ENCODE measurements around the gene HOXA2. TPM values are rescaled to one million over a fixed set of nuclear protein-coding genes. Genes with fewer than 3 reads are reported as not detected.

The HOXA2 gene
- total RNA-seq, 1 experiment from 2014 or later = not detected

GRCh38 chr7:27083646-27084045 is 18.8 kb downstream of the HOXA2 start:
- H3K9me3 ChIP-seq (ENCODE audit: low read depth, low read length, poor library complexity, severe bottlenecking) = no peaks in the 10 kb centered on the region
- H3K4me3 ChIP-seq (ENCODE audit: low read depth, low read length, poor library complexity, severe bottlenecking) = no peak overlapping the region
- CTCF ChIA-PET = no interaction called here
- H3K36me3 ChIP-seq (ENCODE audit: insufficient read depth, low read length, poor library complexity, severe bottlenecking) = no peaks in the 10 kb centered on the region
- H3K4me1 ChIP-seq (ENCODE audit: insufficient read depth, low read length, poor library complexity, severe bottlenecking) = no peaks in the 10 kb centered on the region
- intact Hi-C loops (cut with micrococcal nuclease; ENCODE audit: unreplicated experiment) = no loop called here
- TF ChIP-seq EZH2 (IDR thresholded peaks at IDR 0.05; ENCODE audit: borderline replicate concordance, low read depth, low read length, poor library complexity, severe bottlenecking) (no peak), CTCF (conservative IDR thresholded peaks at IDR 0.05; ENCODE audit: low read depth, low read length) (no peak)
- H3K27ac ChIP-seq (ENCODE audit: low read depth, low read length, poor library complexity, severe bottlenecking) = no peak overlapping the region
- BruUV-seq (replicated peaks) = no TSS peak
- POLR2A ChIA-PET (ENCODE audit: low non-redundant PET) = no interaction called here
- DNase-seq (ENCODE audit: low spot score) = no peak
- H3K27me3 ChIP-seq (replicated peaks; ENCODE audit: insufficient read depth, low read depth, low read length, poor library complexity) = peaks cover 62% of the 10 kb centered on the region

GRCh38 chr7:27082171-27082570 is 20.3 kb downstream of the HOXA2 start:
- DNase-seq (ENCODE audit: low spot score) = no peak
- POLR2A ChIA-PET (ENCODE audit: low non-redundant PET) = no interaction called here
- no peaks in the 10 kb centered on the region for H3K4me1 ChIP-seq (ENCODE audit: insufficient read depth, low read length, poor library complexity, severe bottlenecking)
- CTCF ChIA-PET = no interaction called here
- no peaks in the 10 kb centered on the region for H3K9me3 ChIP-seq (ENCODE audit: low read depth, low read length, poor library complexity, severe bottlenecking)
- peaks cover 47% of the 10 kb centered on the region for H3K27me3 ChIP-seq (replicated peaks; ENCODE audit: insufficient read depth, low read depth, low read length, poor library complexity)
- no peaks in the 10 kb centered on the region for H3K36me3 ChIP-seq (ENCODE audit: insufficient read depth, low read length, poor library complexity, severe bottlenecking)
- H3K27ac ChIP-seq (ENCODE audit: low read depth, low read length, poor library complexity, severe bottlenecking) = no peak overlapping the region
- no peak overlapping the region for H3K4me3 ChIP-seq (ENCODE audit: low read depth, low read length, poor library complexity, severe bottlenecking)
- BruUV-seq (replicated peaks) = no TSS peak
- no peak for TF ChIP-seq EZH2 (IDR thresholded peaks at IDR 0.05; ENCODE audit: borderline replicate concordance, low read depth, low read length, poor library complexity, severe bottlenecking)
- TF ChIP-seq CTCF (conservative IDR thresholded peaks at IDR 0.05; ENCODE audit: low read depth, low read length) = no peak
- intact Hi-C loops (cut with micrococcal nuclease; ENCODE audit: unreplicated experiment) = no loop called here

GRCh38 chr7:27080844-27081436 is 21.5 kb downstream of the HOXA2 start:
- ChIA-PET CTCF (no interaction called here), POLR2A (ENCODE audit: low non-redundant PET) (no interaction called here)
- intact Hi-C loops (cut with micrococcal nuclease; ENCODE audit: unreplicated experiment) = no loop called here
- no TSS peak for BruUV-seq (replicated peaks)
- Histone ChIP-seq H3K36me3 (ENCODE audit: insufficient read depth, low read length, poor library complexity, severe bottlenecking) (no peaks in the 10 kb centered on the region), H3K4me1 (ENCODE audit: insufficient read depth, low read length, poor library complexity, severe bottlenecking) (no peaks in the 10 kb centered on the region), H3K27ac (ENCODE audit: low read depth, low read length, poor library complexity, severe bottlenecking) (no peak overlapping the region), H3K4me3 (ENCODE audit: low read depth, low read length, poor library complexity, severe bottlenecking) (no peak overlapping the region), H3K27me3 (replicated peaks; ENCODE audit: insufficient read depth, low read depth, low read length, poor library complexity) (peaks cover 47% of the 10 kb centered on the region), H3K9me3 (ENCODE audit: low read depth, low read length, poor library complexity, severe bottlenecking) (no peaks in the 10 kb centered on the region)
- TF ChIP-seq EZH2 (IDR thresholded peaks at IDR 0.05; ENCODE audit: borderline replicate concordance, low read depth, low read length, poor library complexity, severe bottlenecking) (no peak), CTCF (conservative IDR thresholded peaks at IDR 0.05; ENCODE audit: low read depth, low read length) (no peak)
- DNase-seq (ENCODE audit: low spot score) = no peak
